HepG2 (cell line): ENCODE measurements around the gene UBE2B. TPM values are rescaled to one million over a fixed set of nuclear protein-coding genes. Genes with fewer than 3 reads are reported as not detected.

Experiments
- ATAD3A ChIP-seq: sonication (generic); formaldehyde crosslinking; IDR thresholded peaks from 2 replicates; pipeline ENCODE4 v1.4.0; 2020; ENCODE audit warnings: missing genetic modification reagents
- CBX1 ChIP-seq: IDR thresholded peaks from one replicate; pipeline ENCODE4 v1.6.1; 2016; ENCODE audit warnings: antibody characterized with exemption, low read depth
- CEBPG ChIP-seq: IDR thresholded peaks from 2 replicates; pipeline ENCODE4 v1.6.1; 2016
- ELF3 ChIP-seq: IDR thresholded peaks from 2 replicates; pipeline ENCODE4 v1.6.1; 2016; ENCODE audit warnings: missing genetic modification reagents, missing compliant biosample characterization
- KDM6A ChIP-seq: IDR thresholded peaks from 2 replicates; pipeline ENCODE4 v1.6.1; 2016; ENCODE audit warnings: low read depth
- KLF11 ChIP-seq: IDR thresholded peaks from 2 replicates; pipeline ENCODE4 v1.6.1; 2016; ENCODE audit warnings: missing compliant biosample characterization
- MXD4 ChIP-seq: IDR thresholded peaks from 2 replicates; pipeline ENCODE4 v1.6.1; 2016; ENCODE audit warnings: mild to moderate bottlenecking, missing biosample characterization, missing genetic modification reagents
- NPAS2 ChIP-seq: sonication (generic); formaldehyde crosslinking; IDR thresholded peaks from 2 replicates; pipeline ENCODE4 v1.8.0; 2022; ENCODE audit warnings: mild to moderate bottlenecking, missing genetic modification reagents, borderline replicate concordance
- PLRG1 ChIP-seq: fragments of 450-650 bp; conservative IDR thresholded peaks from 2 replicates; pipeline ENCODE4 v1.6.1; 2016
- RORA ChIP-seq: sonication (generic); formaldehyde crosslinking; IDR thresholded peaks from 2 replicates; pipeline ENCODE4 v1.5.0; 2020; ENCODE audit warnings: mild to moderate bottlenecking, missing genetic modification reagents, moderate library complexity
- SAFB2 ChIP-seq: sonication (generic); formaldehyde crosslinking; IDR thresholded peaks from 2 replicates; pipeline ENCODE4 v1.5.1; 2020; ENCODE audit warnings: missing genetic modification reagents, low read depth, mild to moderate bottlenecking, borderline replicate concordance
- SETDB1 ChIP-seq: sonication (generic); formaldehyde crosslinking; IDR thresholded peaks from 2 replicates; pipeline ENCODE4 v1.5.1; 2020; ENCODE audit warnings: missing genetic modification reagents, mild to moderate bottlenecking, borderline replicate concordance
- SIN3A ChIP-seq: IDR thresholded peaks from 2 replicates; pipeline ENCODE4 v1.6.1; 2011; ENCODE audit warnings: low read depth, mild to moderate bottlenecking, control low read depth, low read length, borderline replicate concordance
- SRF ChIP-seq: IDR thresholded peaks from 2 replicates; pipeline ENCODE4 v1.6.1; 2011; ENCODE audit warnings: mild to moderate bottlenecking, low read depth, low read length, moderate library complexity
- ZFX ChIP-seq: sonication (generic); formaldehyde crosslinking; IDR thresholded peaks from 2 replicates; pipeline ENCODE4 v1.4.0; 2020; ENCODE audit warnings: mild to moderate bottlenecking, low read depth, missing genetic modification reagents, moderate library complexity
- ZNF136 ChIP-seq: sonication (generic); formaldehyde crosslinking; IDR thresholded peaks from 2 replicates; pipeline ENCODE4 v1.8.1; 2022; ENCODE audit warnings: low read depth, mild to moderate bottlenecking, moderate library complexity, missing genetic modification reagents
- ZNF281 ChIP-seq: sonication (generic); formaldehyde crosslinking; IDR thresholded peaks from 2 replicates; pipeline ENCODE4 v1.4.0; 2020; ENCODE audit warnings: missing genetic modification reagents, borderline replicate concordance
- ZNF460 ChIP-seq: sonication (generic); formaldehyde crosslinking; IDR thresholded peaks from 2 replicates; pipeline ENCODE4 v1.5.1; 2020; ENCODE audit warnings: missing genetic modification reagents, mild to moderate bottlenecking, borderline replicate concordance
- ZNF549 ChIP-seq: sonication (generic); formaldehyde crosslinking; IDR thresholded peaks from 2 replicates; pipeline ENCODE4 v1.5.0; 2020; ENCODE audit warnings: missing genetic modification reagents
- ZNF792 ChIP-seq: IDR thresholded peaks from 2 replicates; pipeline ENCODE4 v1.6.1; 2016
- polyA plus RNA-seq, 8 experiments: library from polyadenylated mRNA; depleted of rRNA in 3 of 8; stranded (reverse) in 7 of 8; unstranded in 1 of 8; fragments of >200 nt; fragmentation: Illumina TruSeq in 4 of 8; extraction: Trizol in 4 of 8; gene quantifications; 2 replicates each; pipeline versions ENCODE4 v1.2.1 to v1.2.3, GENCODE V29; 2011 to 2016; ENCODE audit warnings: low read depth in 4 of 8, missing spikeins in 1 of 8, mixed read lengths in 1 of 8; ENCODE audit not compliant: insufficient read depth in 1 of 8
- total RNA-seq, 5 experiments: library from RNA; depleted of rRNA; stranded (reverse); fragments of >200 nt; fragmentation: Illumina TruSeq; extraction: Trizol; gene quantifications; 2 replicates each; pipeline ENCODE4 v1.2.3, GENCODE V29; 2016; ENCODE audit warnings: low read depth in 1 of 5
- TF ChIP-seq, protein P1 (sequence below): sonication (generic); formaldehyde crosslinking; IDR thresholded peaks from 2 replicates; pipeline ENCODE4 v1.4.0; 2020; ENCODE audit warnings: missing genetic modification reagents, borderline replicate concordance
- TF ChIP-seq, protein P2 (sequence below): sonication (generic); formaldehyde crosslinking; IDR thresholded peaks from 2 replicates; pipeline ENCODE4 v1.4.0; 2020; ENCODE audit warnings: mild to moderate bottlenecking, missing genetic modification reagents
- TF ChIP-seq, protein P3 (sequence below): sonication (generic); formaldehyde crosslinking; IDR thresholded peaks from 2 replicates; pipeline ENCODE4 v1.4.0; 2020; ENCODE audit warnings: missing genetic modification reagents, mild to moderate bottlenecking, borderline replicate concordance

UBE2B gene
- total and polyA plus RNA-seq, 2 of the 13 experiments (the other 11 are each of a cell fraction or from before 2014, with no cell fraction given): 25.2 to 56.0 TPM

- TF ChIP-seq, protein P1, sequence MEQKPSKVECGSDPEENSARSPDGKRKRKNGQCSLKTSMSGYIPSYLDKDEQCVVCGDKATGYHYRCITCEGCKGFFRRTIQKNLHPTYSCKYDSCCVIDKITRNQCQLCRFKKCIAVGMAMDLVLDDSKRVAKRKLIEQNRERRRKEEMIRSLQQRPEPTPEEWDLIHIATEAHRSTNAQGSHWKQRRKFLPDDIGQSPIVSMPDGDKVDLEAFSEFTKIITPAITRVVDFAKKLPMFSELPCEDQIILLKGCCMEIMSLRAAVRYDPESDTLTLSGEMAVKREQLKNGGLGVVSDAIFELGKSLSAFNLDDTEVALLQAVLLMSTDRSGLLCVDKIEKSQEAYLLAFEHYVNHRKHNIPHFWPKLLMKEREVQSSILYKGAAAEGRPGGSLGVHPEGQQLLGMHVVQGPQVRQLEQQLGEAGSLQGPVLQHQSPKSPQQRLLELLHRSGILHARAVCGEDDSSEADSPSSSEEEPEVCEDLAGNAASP (CRISPR knock-in tag): peak; percentile 51
- TF ChIP-seq RORA (CRISPR knock-in tag) (no peak), MXD4 (no peak; the same call in 1 of the 2 replicates), KDM6A (no peak), ZFX (CRISPR knock-in tag) (peak; percentile 55; the same call in 1 of the 2 replicates), SIN3A (peak; percentile 78; the same call in 1 of the 2 replicates), CBX1 (peak; percentile 40), ELF3 (peak; percentile 65), KLF11 (peak; percentile 96), CEBPG (CRISPR knock-in tag) (peak; percentile 69), PLRG1 (no peak), SETDB1 (CRISPR knock-in tag) (no peak), SAFB2 (CRISPR knock-in tag) (peak; percentile 7; the same call in 1 of the 2 replicates), ZNF136 (peak; percentile 64; the same call in 1 of the 2 replicates), ZNF281 (peak; percentile 37), SRF (no peak), ZNF460 (CRISPR knock-in tag) (no peak), ATAD3A (CRISPR knock-in tag) (no peak), NPAS2 (CRISPR knock-in tag) (no peak), ZNF549 (no peak), ZNF792 (CRISPR knock-in tag) (peak; percentile 66; the same call in 1 of the 2 replicates)
- TF ChIP-seq, protein P2, sequence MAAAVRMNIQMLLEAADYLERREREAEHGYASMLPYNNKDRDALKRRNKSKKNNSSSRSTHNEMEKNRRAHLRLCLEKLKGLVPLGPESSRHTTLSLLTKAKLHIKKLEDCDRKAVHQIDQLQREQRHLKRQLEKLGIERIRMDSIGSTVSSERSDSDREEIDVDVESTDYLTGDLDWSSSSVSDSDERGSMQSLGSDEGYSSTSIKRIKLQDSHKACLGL (CRISPR knock-in tag): 0 out of 2 replicates have a peak, but pooled peaks have one; percentile 12
- TF ChIP-seq, protein P3, sequence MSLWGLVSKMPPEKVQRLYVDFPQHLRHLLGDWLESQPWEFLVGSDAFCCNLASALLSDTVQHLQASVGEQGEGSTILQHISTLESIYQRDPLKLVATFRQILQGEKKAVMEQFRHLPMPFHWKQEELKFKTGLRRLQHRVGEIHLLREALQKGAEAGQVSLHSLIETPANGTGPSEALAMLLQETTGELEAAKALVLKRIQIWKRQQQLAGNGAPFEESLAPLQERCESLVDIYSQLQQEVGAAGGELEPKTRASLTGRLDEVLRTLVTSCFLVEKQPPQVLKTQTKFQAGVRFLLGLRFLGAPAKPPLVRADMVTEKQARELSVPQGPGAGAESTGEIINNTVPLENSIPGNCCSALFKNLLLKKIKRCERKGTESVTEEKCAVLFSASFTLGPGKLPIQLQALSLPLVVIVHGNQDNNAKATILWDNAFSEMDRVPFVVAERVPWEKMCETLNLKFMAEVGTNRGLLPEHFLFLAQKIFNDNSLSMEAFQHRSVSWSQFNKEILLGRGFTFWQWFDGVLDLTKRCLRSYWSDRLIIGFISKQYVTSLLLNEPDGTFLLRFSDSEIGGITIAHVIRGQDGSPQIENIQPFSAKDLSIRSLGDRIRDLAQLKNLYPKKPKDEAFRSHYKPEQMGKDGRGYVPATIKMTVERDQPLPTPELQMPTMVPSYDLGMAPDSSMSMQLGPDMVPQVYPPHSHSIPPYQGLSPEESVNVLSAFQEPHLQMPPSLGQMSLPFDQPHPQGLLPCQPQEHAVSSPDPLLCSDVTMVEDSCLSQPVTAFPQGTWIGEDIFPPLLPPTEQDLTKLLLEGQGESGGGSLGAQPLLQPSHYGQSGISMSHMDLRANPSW (CRISPR knock-in tag): 0 out of 2 replicates have a peak, but pooled peaks have one; percentile 44
These were observed at the start of gene UBE2B (continued) for GRCh38 chr5:134370871-134371833.
